ENCODE measurements around the gene GSTP1.

GRCh38 chr11:67611704-67612587 is 28.3 kb downstream of the GSTP1 start:
- no peak for TF ChIP-seq CTCF (IDR thresholded peaks at IDR 0.05)
- TF ChIP-seq POLR2A (IDR thresholded peaks at IDR 0.05), result no peak
- TF ChIP-seq POLR2AphosphoS5 (IDR thresholded peaks at IDR 0.05), result no peak

Measured in upper lobe of left lung (tissue), 4 donors.